Neural cell (in vitro differentiated cells): ENCODE results near the gene NOSIP.

ENCODE experiments used
- CTCF ChIP-seq: fragments of 450-650 bp; IDR thresholded peaks from 2 replicates; pipeline ENCODE4 v1.5.1; 2014; ENCODE audit warnings: antibody characterized with exemption, mild to moderate bottlenecking, moderate library complexity; ENCODE audit not compliant: poor library complexity, severe bottlenecking
- EP300 ChIP-seq: fragments of 450-650 bp; conservative IDR thresholded peaks from 2 replicates; pipeline ENCODE4 v1.6.1; 2014; ENCODE audit warnings: antibody characterized with exemption, mild to moderate bottlenecking, moderate library complexity; ENCODE audit not compliant: poor library complexity, severe bottlenecking
- EZH2 ChIP-seq: fragments of 200-600, 300-800 bp; shearing (Covaris generic), sonication (generic); IDR thresholded peaks from 2 replicates; pipeline ENCODE4 v1.6.1; 2014; ENCODE audit warnings: antibody characterized with exemption, low read length, borderline replicate concordance, mild to moderate bottlenecking; ENCODE audit not compliant: insufficient read depth, poor library complexity, severe bottlenecking
- MXI1 ChIP-seq: fragments of 450-650 bp; conservative IDR thresholded peaks from 2 replicates; pipeline ENCODE4 v1.6.1; 2014; ENCODE audit warnings: antibody characterized with exemption, mild to moderate bottlenecking; ENCODE audit not compliant: poor library complexity, severe bottlenecking
- POLR2AphosphoS5 ChIP-seq: IDR thresholded peaks from 2 replicates; pipeline ENCODE4 v1.6.1; 2012
- RAD21 ChIP-seq: fragments of 450-650 bp; conservative IDR thresholded peaks from 2 replicates; pipeline ENCODE4 v1.6.1; 2014; ENCODE audit warnings: antibody characterized with exemption, mild to moderate bottlenecking, moderate library complexity
- REST ChIP-seq: IDR thresholded peaks from 2 replicates; pipeline ENCODE4 v1.6.1; 2012; ENCODE audit warnings: borderline replicate concordance
- TAF1 ChIP-seq: IDR thresholded peaks from 2 replicates; pipeline ENCODE4 v1.6.1; 2012; ENCODE audit warnings: low read depth

- TF ChIP-seq EZH2 (no peak), CTCF (no peak), TAF1 (no peak), EP300 (no peak), REST (no peak), MXI1 (no peak), POLR2AphosphoS5 (no peak), RAD21 (no peak)
Measured at GRCh38 chr19:49581007-49581508, 702 bp upstream of the NOSIP start, which contains the start of gene PRRG2.
